Midbrain (tissue), 1 donor: Measurements from ENCODE around the gene ACADSB.

ENCODE experiments used
- DNase-seq: peaks from one replicate; lab custom pipeline; 2025; lab: John Stamatoyannopoulos, UW

Gene ACADSB

GRCh38 chr10:123004298-123004697, 4.5 kb upstream of the ACADSB start:
- DNase-seq, result no peak

GRCh38 chr10:123007558-123008354, 1.1 kb upstream of the ACADSB start:
- peak; percentile 47 for DNase-seq

DNA sequence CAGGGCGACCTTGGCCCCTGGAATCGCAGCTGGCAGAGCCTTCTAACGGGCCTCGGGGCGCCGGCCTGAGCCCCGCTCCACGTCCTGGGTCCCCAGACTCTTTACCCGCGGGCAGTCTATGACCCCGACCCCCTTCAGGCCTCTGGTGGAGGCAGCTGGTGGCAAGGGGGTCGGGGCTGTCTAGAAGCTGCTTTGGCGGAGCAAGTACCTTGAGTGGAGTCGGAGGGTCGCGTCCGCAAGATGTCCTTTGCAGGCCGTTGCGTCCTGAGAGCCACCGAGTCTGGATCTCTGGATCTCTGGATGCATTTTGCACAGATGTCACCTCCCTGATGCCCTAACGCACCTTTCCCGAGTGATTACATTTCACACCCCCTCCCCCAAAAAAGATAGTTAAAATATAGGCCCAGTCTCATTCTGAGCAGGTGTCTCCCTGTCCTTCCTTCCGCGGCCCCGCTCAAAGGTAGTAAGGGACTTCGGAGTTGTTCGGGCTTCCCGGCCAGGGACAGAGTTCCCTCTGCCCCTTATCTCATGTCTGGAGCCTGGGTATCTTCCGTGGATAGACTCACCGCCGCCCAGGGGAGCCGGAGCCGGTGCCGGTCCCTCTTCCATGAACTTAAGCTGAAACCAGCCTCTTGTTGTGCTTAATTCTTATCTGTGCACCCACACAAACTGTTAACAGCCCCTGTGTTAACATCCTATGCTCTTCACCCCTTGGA, 457 bp downstream of the ACADSB start:
- peak; percentile 42 for DNase-seq

GRCh38 chr10:123011987-123012386, 3.2 kb downstream of the ACADSB start:
- DNase-seq, result no peak

DNA sequence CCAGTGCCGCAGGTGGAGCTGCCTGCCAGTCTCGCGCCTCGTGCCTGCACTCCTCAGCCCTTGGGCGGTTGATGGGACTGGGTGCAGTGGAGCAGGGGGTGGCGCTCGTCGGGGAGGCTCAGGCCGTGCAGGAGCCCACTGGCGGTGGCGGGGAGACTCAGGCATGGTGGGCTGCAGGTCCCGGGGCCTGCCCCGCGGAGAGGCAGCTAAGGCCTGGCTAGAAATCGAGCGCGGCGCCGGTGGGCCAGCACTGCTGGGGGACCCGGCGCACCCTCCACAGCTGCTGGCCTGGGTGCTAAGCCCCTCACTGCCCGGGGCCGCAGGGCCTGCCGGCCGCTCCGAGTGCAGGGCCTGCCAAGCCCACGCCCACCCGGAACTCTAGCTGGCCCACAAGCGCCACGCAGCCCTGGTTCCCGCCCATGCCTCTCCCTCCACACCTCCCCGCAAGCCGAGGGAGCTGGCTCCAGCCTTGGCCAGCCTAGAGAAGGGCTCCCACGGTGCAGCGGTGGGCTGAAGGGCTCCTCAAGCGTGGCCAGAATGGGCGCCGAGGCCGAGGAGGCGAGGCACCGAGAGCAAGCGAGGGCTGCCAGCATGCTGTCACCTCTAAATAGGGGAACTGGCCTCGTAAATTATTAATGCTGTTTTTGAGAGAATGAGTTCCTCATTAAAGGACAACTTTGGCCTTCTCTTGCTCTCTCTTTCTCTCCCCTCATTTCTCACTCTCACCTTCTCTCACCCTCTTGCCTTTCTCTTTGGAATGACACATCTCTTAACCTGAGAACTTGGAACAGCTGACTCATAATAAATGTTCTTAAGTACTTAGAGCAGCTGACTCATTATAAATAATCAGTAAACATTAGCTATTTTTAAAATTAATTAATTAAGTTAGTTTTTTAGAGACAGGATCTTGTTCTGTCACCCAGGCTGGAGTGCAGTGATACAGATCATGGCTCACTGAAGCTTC, 4.9 kb downstream of the ACADSB start:
- no peak for DNase-seq

- DNase-seq, result no peak
These were observed 6.0 kb downstream of the ACADSB start for GRCh38 chr10:123014772-123015171.

DNA sequence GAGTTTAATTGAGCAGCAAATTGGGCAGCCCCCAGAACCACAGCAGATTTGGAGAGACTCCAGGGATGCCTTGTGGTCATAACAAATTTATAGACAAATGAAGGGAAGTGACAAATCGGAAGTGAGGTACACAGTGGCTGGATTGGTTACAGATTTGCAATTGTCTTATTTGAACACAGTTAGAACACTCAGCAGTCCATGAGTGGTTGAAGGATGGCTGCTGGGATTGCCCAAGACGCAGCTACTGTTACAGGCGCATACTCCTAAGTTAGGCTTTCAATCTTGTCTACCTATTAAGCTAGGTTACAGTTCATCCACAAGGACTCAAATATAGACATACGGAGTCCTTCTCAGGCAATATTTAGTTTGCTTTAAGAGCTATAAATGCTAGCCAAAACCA, 7.4 kb downstream of the ACADSB start:
- no peak for DNase-seq

DNA sequence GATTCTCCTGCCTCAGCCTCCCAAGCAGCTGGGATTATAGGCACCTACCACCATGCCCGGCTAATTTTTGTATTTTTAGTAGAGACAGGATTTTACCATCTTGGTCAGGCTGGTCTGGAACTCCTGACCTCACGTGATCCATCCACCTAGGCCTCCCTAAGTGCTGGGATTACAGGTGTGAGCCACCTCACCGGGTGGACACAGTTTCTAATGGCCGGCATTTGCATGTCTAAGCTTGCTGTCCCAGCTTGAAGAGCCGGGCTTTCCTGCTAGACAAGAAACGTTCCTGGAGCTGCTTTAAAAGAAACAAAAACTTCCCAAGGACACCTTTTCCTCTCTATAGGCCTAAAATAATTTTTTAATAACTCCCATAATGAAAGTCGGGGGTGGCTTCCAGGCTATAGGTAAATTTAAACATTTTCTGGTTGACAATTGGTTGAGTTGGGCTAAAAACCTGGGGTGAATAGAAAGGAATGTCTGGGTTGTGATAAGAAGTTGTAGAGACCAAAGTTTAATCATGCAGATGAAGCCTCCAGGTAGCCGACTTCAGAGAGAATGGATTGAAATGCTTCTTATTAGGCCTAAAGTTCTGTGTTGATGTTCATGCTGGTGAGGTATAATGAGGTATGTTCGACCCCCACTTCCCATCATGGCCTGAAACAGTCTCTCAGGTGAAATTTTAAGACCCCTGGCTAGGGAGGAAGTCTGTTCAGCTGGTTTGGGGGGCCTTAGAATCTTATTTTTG, 8.8 kb downstream of the ACADSB start:
- no peak for DNase-seq

GRCh38 chr10:123018531-123018930, 9.7 kb downstream of the ACADSB start:
- DNase-seq, result no peak

- no peak for DNase-seq
These were observed 10.5 kb downstream of the ACADSB start for GRCh38 chr10:123019264-123019663.

- DNase-seq, result no peak
These were observed 11.3 kb downstream of the ACADSB start for GRCh38 chr10:123019941-123020703.

DNA sequence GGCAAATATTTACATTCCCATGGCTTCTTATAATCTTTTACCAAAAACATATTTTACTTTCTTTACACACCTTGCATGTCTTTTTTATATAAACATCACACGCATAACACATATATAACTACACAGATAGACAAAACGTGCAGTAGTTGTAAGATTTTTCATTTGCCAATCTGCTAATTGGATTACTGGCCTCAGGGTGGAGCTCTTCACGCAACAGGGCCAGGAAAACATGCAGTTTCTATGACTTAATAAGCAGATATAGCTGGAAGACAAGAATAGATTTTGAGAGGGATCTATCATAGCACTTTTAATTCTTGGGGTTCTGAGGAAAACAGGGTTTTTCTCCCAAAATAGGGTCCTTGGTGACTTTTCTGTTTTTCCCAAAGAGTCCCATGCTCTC, 12.7 kb downstream of the ACADSB start:
- no peak for DNase-seq

- DNase-seq, result no peak
These were observed 15.7 kb downstream of the ACADSB start for GRCh38 chr10:123024540-123024939.

DNA sequence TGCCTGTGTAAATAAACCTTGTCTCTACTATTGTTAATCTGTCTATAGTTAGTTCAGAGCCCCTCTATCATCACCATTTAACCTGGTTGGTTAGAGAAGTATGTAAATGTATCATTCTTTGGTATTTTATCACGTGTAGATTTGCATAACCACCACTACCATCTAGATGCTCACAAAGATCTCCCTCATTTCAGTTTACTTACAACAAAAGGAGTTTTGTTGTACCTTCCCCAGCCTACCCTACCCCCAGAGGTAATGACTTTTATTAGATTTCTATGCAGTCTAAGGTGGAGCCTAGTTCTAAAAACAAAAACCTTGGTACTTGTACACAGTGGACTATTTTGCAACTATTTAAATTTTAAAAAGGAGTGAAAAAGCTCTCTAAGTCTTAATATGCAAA, 17.5 kb downstream of the ACADSB start:
- DNase-seq, result no peak

GRCh38 chr10:123027861-123028260, 19.1 kb downstream of the ACADSB start:
- DNase-seq, result no peak

DNA sequence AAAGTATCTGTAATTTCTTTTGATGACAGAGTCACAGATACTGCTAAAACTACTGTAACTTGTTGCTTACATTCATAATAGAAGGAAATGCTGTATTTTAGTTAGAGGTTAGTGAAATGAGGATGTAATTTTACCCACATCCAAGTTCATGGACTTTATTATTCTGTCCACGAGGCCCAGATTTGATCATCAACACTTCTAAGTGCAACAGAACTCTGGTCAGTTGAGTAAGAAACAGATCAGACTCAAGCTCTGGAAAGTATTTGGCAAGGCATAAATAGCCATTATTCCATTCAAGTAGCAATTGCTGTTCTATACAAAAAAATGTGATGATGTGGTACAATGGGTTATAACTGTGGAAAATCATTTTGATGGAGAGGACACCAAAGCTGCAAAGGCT, 22.3 kb downstream of the ACADSB start:
- DNase-seq, result no peak

DNA sequence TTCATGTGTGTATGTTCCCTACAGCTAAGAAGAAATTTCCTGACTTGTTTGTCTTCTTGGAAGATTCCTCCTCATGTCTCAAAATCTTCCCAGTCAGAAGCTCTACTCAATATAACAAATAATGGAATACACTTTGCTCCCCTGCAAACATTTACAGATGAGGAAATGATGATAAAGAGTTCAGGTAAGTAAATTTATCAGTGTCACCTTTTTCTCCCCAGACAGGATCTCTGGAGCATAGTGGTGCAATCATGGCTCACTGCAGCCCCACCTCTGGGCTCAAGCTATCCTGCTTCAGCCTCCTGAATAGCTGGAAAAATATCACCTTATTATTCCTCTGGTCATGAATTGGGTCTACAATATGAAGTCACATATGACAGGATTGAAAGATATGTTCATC, 25.5 kb downstream of the ACADSB start:
- no peak for DNase-seq

- no peak for DNase-seq
These were observed 26.8 kb downstream of the ACADSB start for GRCh38 chr10:123035467-123036086.

DNA sequence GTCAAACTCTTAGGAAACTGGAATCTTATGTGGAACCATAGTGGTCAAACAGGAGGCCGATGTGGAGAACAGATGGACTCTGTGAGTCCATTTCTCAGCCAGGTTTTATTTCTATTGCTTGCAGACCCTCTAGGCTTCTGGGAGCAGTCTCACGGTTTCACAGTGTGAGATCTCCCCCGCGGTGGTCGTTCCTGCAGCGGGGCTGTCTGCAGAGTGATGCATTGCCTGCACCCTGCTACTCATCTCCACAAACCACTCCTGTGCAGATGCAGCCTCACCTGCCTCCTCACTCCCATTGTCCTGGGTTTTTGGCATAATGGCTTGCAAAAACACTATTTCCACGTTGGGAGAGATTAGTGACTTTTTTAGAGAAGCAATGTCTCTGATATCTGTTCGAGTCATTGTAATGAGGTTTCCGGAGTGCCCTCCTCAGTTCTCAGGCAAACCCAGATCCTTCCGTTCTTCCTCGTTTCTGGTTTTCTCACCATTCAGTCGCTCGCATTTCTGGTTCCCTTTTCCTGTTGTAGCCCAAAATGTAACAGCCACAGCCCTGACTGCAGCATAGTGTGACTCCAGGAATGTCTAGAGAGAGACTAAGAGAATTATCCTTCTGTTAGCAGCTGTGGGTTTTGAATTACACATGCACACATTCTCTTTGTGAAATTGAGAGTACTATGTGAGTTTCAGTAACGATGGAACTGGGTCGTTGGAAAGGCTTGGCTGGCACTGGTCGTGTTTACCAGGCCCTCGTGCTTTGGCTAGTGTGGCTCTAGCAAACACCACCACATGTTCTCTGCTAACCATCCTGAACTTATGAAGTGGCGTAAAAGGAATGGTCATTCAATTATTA, 30.2 kb downstream of the ACADSB start:
- DNase-seq, result peak; percentile 11

- DNase-seq, result no peak
These were observed 30.8 kb downstream of the ACADSB start for GRCh38 chr10:123039632-123039930.
